Tibial nerve (tissue), 4 donors: ENCODE results near the gene GMPS. TPM values are rescaled to one million over a fixed set of nuclear protein-coding genes. Genes with fewer than 3 reads are reported as not detected.
A peak's percentile ranks its signal among the peaks of the same experiment; 100 is the strongest.

ENCODE experiments used
- DNase-seq, 2 donors: peaks; one replicate each; pipeline ENCODE4 v3.0.0-alpha.2; 2019; ENCODE audit warnings: low spot score in 2 of 2
- H3K27ac ChIP-seq, 4 donors: fragments of 200-600 bp; sonication (generic) in 3 of 4; one replicate each; pipeline ENCODE4 v1.5.1; 2017 to 2019; ENCODE audit warnings: mild to moderate bottlenecking in 1 of 4
- H3K27me3 ChIP-seq, 2 donors: fragments of 200-600 bp; sonication (generic) in 1 of 2; one replicate each; pipeline versions ENCODE4 v1.5.1 to v1.6.0; 2017 to 2019
- H3K36me3 ChIP-seq, 3 donors: fragments of 200-600 bp; sonication (generic); one replicate each; pipeline ENCODE4 v1.5.1; 2018 to 2019
- H3K4me1 ChIP-seq, 4 donors: fragments of 200-600 bp; sonication (generic) in 3 of 4; one replicate each; pipeline ENCODE4 v1.5.1; 2017 to 2019
- H3K4me3 ChIP-seq, 4 donors: fragments of 200-600 bp; sonication (generic) in 3 of 4; one replicate each; pipeline ENCODE4 v1.5.1; 2017 to 2019; ENCODE audit warnings: mild to moderate bottlenecking in 1 of 4, moderate library complexity in 1 of 4
- H3K9me3 ChIP-seq, 4 donors: fragments of 200-600 bp; sonication (generic) in 3 of 4; one replicate each; pipeline ENCODE4 v1.5.1; 2017 to 2019
- EP300 ChIP-seq, 2 donors: sonication (generic); formaldehyde crosslinking; IDR thresholded peaks; one replicate each; pipeline ENCODE4 v1.6.1; 2017; ENCODE audit warnings: antibody characterized with exemption in 2 of 2, mild to moderate bottlenecking in 1 of 2
- POLR2A ChIP-seq, 2 donors: fragments of 450-650 bp; IDR thresholded peaks; one replicate each; pipeline ENCODE4 v1.6.1; 2017; ENCODE audit warnings: antibody characterized with exemption in 2 of 2, mild to moderate bottlenecking in 2 of 2, moderate library complexity in 2 of 2
- WGBS, 2 donors: methylation state at CpG; one replicate each; pipeline ENCODE4 v1.1.5; 2018; 5-methylcytosine and 5-hydroxymethylcytosine counted together
- total RNA-seq, 4 donors: library from RNA; depleted of rRNA; stranded (reverse); fragments of >200 nt; gene quantifications; one replicate each; pipeline ENCODE4 v1.1.0, GENCODE V29; 2016
- TF ChIP-seq, protein P1 (sequence below), 5 experiments: fragments of 200-600 bp in 3 of 5; fragments of 450-650 bp in 2 of 5; sonication (generic) in 3 of 5; IDR thresholded peaks; one replicate each; pipeline ENCODE4 v1.5.1; 2016 to 2019; ENCODE audit warnings: antibody characterized with exemption in 5 of 5, mild to moderate bottlenecking in 3 of 5, moderate library complexity in 2 of 5

GMPS gene
- total RNA-seq, 4 donors from 2014 or later, result 21.8 to 42.2 (median 32.8) TPM

DNA sequence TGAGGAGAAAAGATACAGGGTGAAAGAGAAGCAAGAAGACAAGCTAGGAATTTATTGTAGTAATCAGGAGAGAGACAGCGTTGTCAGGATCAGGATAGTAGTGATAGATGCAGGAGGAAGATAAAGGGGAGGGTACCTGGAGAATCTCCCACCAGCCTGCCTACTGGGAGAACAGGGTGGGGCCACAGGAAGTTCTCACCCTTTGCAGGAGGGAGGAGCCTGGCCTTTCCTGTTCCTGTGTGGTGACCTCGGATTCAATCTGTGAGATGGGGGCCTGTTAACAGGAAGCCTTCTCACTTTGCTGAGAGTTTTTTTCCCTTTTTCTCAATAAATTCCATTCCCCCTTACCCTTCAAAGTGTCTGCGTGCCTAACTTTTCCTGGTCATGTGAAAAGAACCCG, 37.6 kb downstream of the GMPS start:
- Histone ChIP-seq H3K27ac (no peak overlapping the region), H3K4me1 (peaks cover 0 to 8% (median 4%) of the 10 kb centered on the region in 4 donors), H3K4me3 (no peak overlapping the region), H3K9me3 (no peaks in the 10 kb centered on the region), H3K27me3 (no peaks in the 10 kb centered on the region), H3K36me3 (peaks cover 0 to 86% (median 0%) of the 10 kb centered on the region in 3 donors)
- 74 to 86% methylated on average over 4 of the region's 4 CpGs for WGBS, 2 donors
- no peak for DNase-seq
- TF ChIP-seq POLR2A (IDR thresholded peaks at IDR 0.05) (no peak), EP300 (IDR thresholded peaks at IDR 0.05) (no peak)
- TF ChIP-seq, protein P1, sequence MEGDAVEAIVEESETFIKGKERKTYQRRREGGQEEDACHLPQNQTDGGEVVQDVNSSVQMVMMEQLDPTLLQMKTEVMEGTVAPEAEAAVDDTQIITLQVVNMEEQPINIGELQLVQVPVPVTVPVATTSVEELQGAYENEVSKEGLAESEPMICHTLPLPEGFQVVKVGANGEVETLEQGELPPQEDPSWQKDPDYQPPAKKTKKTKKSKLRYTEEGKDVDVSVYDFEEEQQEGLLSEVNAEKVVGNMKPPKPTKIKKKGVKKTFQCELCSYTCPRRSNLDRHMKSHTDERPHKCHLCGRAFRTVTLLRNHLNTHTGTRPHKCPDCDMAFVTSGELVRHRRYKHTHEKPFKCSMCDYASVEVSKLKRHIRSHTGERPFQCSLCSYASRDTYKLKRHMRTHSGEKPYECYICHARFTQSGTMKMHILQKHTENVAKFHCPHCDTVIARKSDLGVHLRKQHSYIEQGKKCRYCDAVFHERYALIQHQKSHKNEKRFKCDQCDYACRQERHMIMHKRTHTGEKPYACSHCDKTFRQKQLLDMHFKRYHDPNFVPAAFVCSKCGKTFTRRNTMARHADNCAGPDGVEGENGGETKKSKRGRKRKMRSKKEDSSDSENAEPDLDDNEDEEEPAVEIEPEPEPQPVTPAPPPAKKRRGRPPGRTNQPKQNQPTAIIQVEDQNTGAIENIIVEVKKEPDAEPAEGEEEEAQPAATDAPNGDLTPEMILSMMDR (IDR thresholded peaks at IDR 0.05), result no peak

GRCh38 chr3:155908605-155909004, 38.2 kb downstream of the GMPS start:
- H3K9me3 ChIP-seq, result no peaks in the 10 kb centered on the region
- TF ChIP-seq POLR2A (IDR thresholded peaks at IDR 0.05), result no peak
- TF ChIP-seq, protein P1 (IDR thresholded peaks at IDR 0.05), result no peak
- no peak for TF ChIP-seq EP300 (IDR thresholded peaks at IDR 0.05)
- H3K27me3 ChIP-seq, result no peaks in the 10 kb centered on the region
- DNase-seq, result no peak
- H3K27ac ChIP-seq, result no peak overlapping the region
- peaks cover 0 to 8% (median 4%) of the 10 kb centered on the region in 4 donors for H3K4me1 ChIP-seq
- H3K4me3 ChIP-seq, result no peak overlapping the region
- H3K36me3 ChIP-seq, result peaks cover 0 to 86% (median 0%) of the 10 kb centered on the region in 3 donors

DNA sequence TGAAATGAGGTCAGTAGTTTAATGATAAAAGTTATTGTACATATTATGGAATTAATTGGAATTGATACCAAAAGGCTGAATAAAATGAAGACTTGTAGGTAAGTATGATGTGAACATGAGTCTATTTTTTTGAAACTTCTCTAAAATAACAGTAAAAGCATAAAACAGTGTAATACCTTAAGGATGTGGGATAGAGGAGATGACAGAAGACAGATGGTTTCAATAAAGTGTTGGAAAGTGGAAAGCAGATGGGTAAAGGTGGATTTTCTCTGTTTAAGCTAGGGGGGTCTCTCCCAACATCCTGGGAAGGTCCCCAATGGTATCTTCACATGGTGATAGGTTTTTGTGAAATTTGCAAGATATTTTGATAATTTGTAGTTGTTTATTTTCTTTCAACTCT, 41.6 kb downstream of the GMPS start:
- no peak for TF ChIP-seq POLR2A (IDR thresholded peaks at IDR 0.05)
- no peak for TF ChIP-seq EP300 (IDR thresholded peaks at IDR 0.05)
- TF ChIP-seq, protein P1 (IDR thresholded peaks at IDR 0.05), result no peak
- no peak overlapping the region for H3K4me3 ChIP-seq
- DNase-seq, result no peak
- peak overlapping the region in 1 of 4 donors; percentile 48 for H3K27ac ChIP-seq
- H3K4me1 ChIP-seq, result peaks cover 0 to 8% (median 4%) of the 10 kb centered on the region in 4 donors
- no peaks in the 10 kb centered on the region for H3K27me3 ChIP-seq
- H3K9me3 ChIP-seq, result no peaks in the 10 kb centered on the region
- peaks cover 0 to 88% (median 6%) of the 10 kb centered on the region in 3 donors for H3K36me3 ChIP-seq

DNA sequence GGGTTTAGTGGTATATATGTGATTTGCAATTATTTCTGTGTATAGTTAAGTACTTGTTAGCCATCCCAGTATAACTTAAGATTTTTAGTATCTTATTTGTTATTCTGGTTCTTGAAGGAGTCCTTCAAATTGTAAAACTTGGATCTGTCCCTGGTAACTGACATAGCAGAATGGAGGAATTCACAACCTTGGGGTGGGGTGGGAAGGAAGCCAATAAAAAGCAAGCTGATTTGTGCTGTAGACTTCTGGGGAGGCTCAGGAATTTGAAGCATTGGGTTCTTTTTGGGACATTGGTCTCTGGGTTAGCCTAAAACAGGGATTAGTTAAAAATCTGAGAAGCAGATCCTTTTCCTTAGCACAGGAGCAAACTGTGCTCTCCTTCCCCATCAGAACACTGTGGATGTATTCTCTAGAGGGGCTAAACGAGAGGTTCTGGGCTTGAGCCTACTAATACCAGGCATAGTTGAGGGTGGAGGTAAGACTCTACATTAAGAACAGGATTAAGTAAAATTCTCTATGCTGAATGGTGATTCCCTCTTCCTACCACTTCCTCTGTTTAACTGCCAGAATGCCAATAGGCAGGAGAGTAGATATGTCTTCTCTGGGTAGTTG, 42.2 kb downstream of the GMPS start:
- WGBS, 2 donors, result 20 to 63% methylated on average over 1 of the region's 1 CpG
- peaks cover 0 to 88% (median 6%) of the 10 kb centered on the region in 3 donors for H3K36me3 ChIP-seq
- no peaks in the 10 kb centered on the region for H3K9me3 ChIP-seq
- no peaks in the 10 kb centered on the region for H3K27me3 ChIP-seq
- TF ChIP-seq, protein P1 (IDR thresholded peaks at IDR 0.05), result no peak
- TF ChIP-seq POLR2A (IDR thresholded peaks at IDR 0.05) (no peak), EP300 (IDR thresholded peaks at IDR 0.05) (no peak)
- no peak for DNase-seq
- no peak overlapping the region for H3K4me3 ChIP-seq
- H3K27ac ChIP-seq, result peak overlapping the region in 1 of 4 donors; percentile 48
- peaks cover 0 to 8% (median 4%) of the 10 kb centered on the region in 4 donors for H3K4me1 ChIP-seq

- Histone ChIP-seq H3K27me3 (no peaks in the 10 kb centered on the region), H3K27ac (no peak overlapping the region), H3K4me3 (no peak overlapping the region), H3K9me3 (no peaks in the 10 kb centered on the region), H3K36me3 (peaks cover 0 to 75% (median 6%) of the 10 kb centered on the region in 3 donors), H3K4me1 (peaks cover 0 to under 1% (median 0%) of the 10 kb centered on the region in 4 donors)
- no peak for DNase-seq
- TF ChIP-seq EP300 (IDR thresholded peaks at IDR 0.05), result no peak
- no peak for TF ChIP-seq POLR2A (IDR thresholded peaks at IDR 0.05)
- TF ChIP-seq, protein P1 (IDR thresholded peaks at IDR 0.05), result no peak
- 97 to 100% methylated on average over 1 of the region's 1 CpG for WGBS, 2 donors
These were observed 47.3 kb downstream of the GMPS start for GRCh38 chr3:155917781-155918180.
